GM23248 (cell line): Measurements from ENCODE around the gene BACE1-AS.

ENCODE experiments used
- EZH2 ChIP-seq: fragments of 200-600 bp; sonication (generic); IDR thresholded peaks from 2 replicates; pipeline ENCODE4 v1.6.1; 2018; ENCODE audit warnings: antibody characterized with exemption, mild to moderate bottlenecking; ENCODE audit not compliant: insufficient read depth, poor library complexity, severe bottlenecking
- EZH2phosphoT487 ChIP-seq: fragments of 200-600 bp; sonication (generic); IDR thresholded peaks from 2 replicates; pipeline ENCODE4 v1.6.1; 2018; ENCODE audit warnings: antibody characterized with exemption, moderate library complexity, mild to moderate bottlenecking, low read depth; ENCODE audit not compliant: insufficient read depth

GRCh38 chr11:117256573-117256972 is 34.6 kb upstream of the BACE1-AS start:
- TF ChIP-seq EZH2 (no peak), EZH2phosphoT487 (no peak)
